Endothelial cell of umbilical vein (primary cell): ENCODE results near the gene GGA2. TPM values are rescaled to one million over a fixed set of nuclear protein-coding genes. Genes with fewer than 3 reads are reported as not detected.
A peak's percentile ranks its signal among the peaks of the same experiment; 100 is the strongest.

ENCODE experiments used
- BruUV-seq: library from RNA; stranded (reverse); fragments of 400-500 nt; replicated peaks from 2 replicates; lab custom pipeline; 2021; lab: Mats Ljungman, UMichigan
- CTCF ChIA-PET: fragments of 300-600, 350-600 bp; sonication (Branson Sonifier 250); formaldehyde crosslinking; loops from one replicate; lab custom pipeline; 2021; ENCODE audit warnings: antibody characterized with exemption, inconsistent platforms; lab: Charles Lee
- POLR2A ChIA-PET: fragments of 300-600, 350-600 bp; sonication (Branson Sonifier 250); formaldehyde crosslinking; loops from one replicate; lab custom pipeline; 2021; ENCODE audit warnings: antibody characterized with exemption, inconsistent platforms; lab: Charles Lee
- DNase-seq: peaks from one replicate; pipeline ENCODE4 v3.0.0-alpha.2; 2011; ENCODE audit warnings: low read depth, low spot score
- FAIRE-seq: peaks from 2 replicates; lab custom pipeline; 2011; peaks lifted over from hg19 to GRCh38; lab: Jason Lieb, UNC
- H2AFZ ChIP-seq: 2 replicates; pipeline ENCODE4 v1.6.0; 2012; ENCODE audit warnings: low read depth, low read length, control low read depth, inconsistent platforms
- H3K27ac ChIP-seq: 2 replicates; pipeline ENCODE4 v1.5.1; 2011; ENCODE audit warnings: low read depth, mild to moderate bottlenecking, control low read depth, low read length, moderate library complexity; ENCODE audit not compliant: insufficient read depth
- H3K27me3 ChIP-seq, 2 experiments: 2 replicates each; pipeline versions ENCODE4 v1.6.0 to v1.6.1; 2011; ENCODE audit warnings: low read length in 2 of 2, mixed read lengths in 1 of 2; ENCODE audit not compliant: control insufficient read depth in 2 of 2, insufficient read depth in 2 of 2
- H3K36me3 ChIP-seq, 2 experiments: 2 replicates in 1 of 2; 3 replicates in 1 of 2; pipeline ENCODE4 v1.5.1; 2011; ENCODE audit warnings: low read length in 2 of 2, mild to moderate bottlenecking in 1 of 2, moderate library complexity in 1 of 2; ENCODE audit not compliant: control insufficient read depth in 2 of 2, insufficient read depth in 2 of 2; ENCODE audit errors: extremely low read depth in 1 of 2
- H3K4me1 ChIP-seq: 3 replicates; pipeline ENCODE4 v1.5.1; 2011; ENCODE audit warnings: mild to moderate bottlenecking, low read length; ENCODE audit not compliant: control insufficient read depth, insufficient read depth; ENCODE audit errors: extremely low read depth
- H3K4me2 ChIP-seq: 2 replicates; pipeline ENCODE4 v1.6.1; 2011; ENCODE audit warnings: low read length, control low read depth, mixed read lengths; ENCODE audit not compliant: insufficient read depth
- H3K4me3 ChIP-seq, 3 experiments: fragments of 200-600 bp in 1 of 3; sonication (generic), shearing (Covaris generic) in 1 of 3; replicated peaks in 1 of 3; 2 replicates each; pipeline ENCODE4 v1.5.1; 2011 to 2016; ENCODE audit warnings: control low read depth in 3 of 3, low read length in 3 of 3, mild to moderate bottlenecking in 2 of 3, inconsistent platforms in 1 of 3, low read depth in 1 of 3, moderate library complexity in 1 of 3; ENCODE audit not compliant: insufficient read depth in 1 of 3
- H3K79me2 ChIP-seq: 2 replicates; pipeline ENCODE4 v1.6.0; 2012; ENCODE audit warnings: low read length, inconsistent platforms; ENCODE audit not compliant: control insufficient read depth, insufficient read depth
- H3K9ac ChIP-seq: replicated peaks from 2 replicates; pipeline ENCODE3; 2011; ENCODE audit warnings: low read length, control low read depth; ENCODE audit not compliant: insufficient read depth; ENCODE audit errors: extremely low read depth
- H3K9me1 ChIP-seq: replicated peaks from 3 replicates; pipeline ENCODE4 v1.6.0; 2011; ENCODE audit warnings: mild to moderate bottlenecking, low read length; ENCODE audit not compliant: control insufficient read depth, insufficient read depth; ENCODE audit errors: extremely low read depth
- H3K9me3 ChIP-seq: replicated peaks from 2 replicates; pipeline ENCODE4 v1.5.1; 2012; ENCODE audit warnings: low read length, inconsistent platforms; ENCODE audit not compliant: control insufficient read depth, insufficient read depth
- H4K20me1 ChIP-seq: replicated peaks from 2 replicates; pipeline ENCODE3; 2011; ENCODE audit warnings: mild to moderate bottlenecking, low read length; ENCODE audit not compliant: control insufficient read depth, insufficient read depth; ENCODE audit errors: extremely low read depth
- CTCF ChIP-seq, 2 donors: IDR thresholded peaks; 1 replicate in 1 of 2; 2 replicates in 1 of 2; pipeline ENCODE4 v1.5.1; 2011; ENCODE audit warnings: low read length in 2 of 2, mild to moderate bottlenecking in 2 of 2, moderate library complexity in 2 of 2, control low read depth in 1 of 2, inconsistent platforms in 1 of 2, low read depth in 1 of 2; ENCODE audit not compliant: insufficient read depth in 1 of 2; ENCODE audit errors: extremely low read depth in 1 of 2
- EZH2 ChIP-seq: IDR thresholded peaks from 2 replicates; pipeline ENCODE4 v1.6.1; 2012; ENCODE audit warnings: borderline replicate concordance, low read depth, mild to moderate bottlenecking, moderate library complexity, low read length, inconsistent platforms; ENCODE audit not compliant: severe bottlenecking
- JUN ChIP-seq: IDR thresholded peaks from 2 replicates; pipeline ENCODE4 v1.6.1; 2011; ENCODE audit warnings: borderline replicate concordance, low read depth; ENCODE audit not compliant: insufficient read length, insufficient read depth
- MAX ChIP-seq: IDR thresholded peaks from 2 replicates; pipeline ENCODE4 v1.6.1; 2011; ENCODE audit not compliant: insufficient read depth, insufficient read length
- POLR2A ChIP-seq: IDR thresholded peaks from 2 replicates; pipeline ENCODE4 v1.6.1; 2012; ENCODE audit warnings: low read depth, mild to moderate bottlenecking, control low read depth, low read length
- POLR2AphosphoS5 ChIP-seq: IDR thresholded peaks from 2 replicates; pipeline ENCODE4 v1.6.1; 2012; ENCODE audit warnings: low read depth, mild to moderate bottlenecking, control low read depth, low read length, moderate library complexity; ENCODE audit not compliant: insufficient read depth
- dilution Hi-C: fragments of 300-500 bp; cut with MboI; formaldehyde crosslinking; loops from one replicate; pipeline ENCODE4 v1.15.0; 2019; ENCODE audit warnings: low sequenced_read_pairs; ENCODE audit not compliant: extremely low pct_ligation_motif_present
- intact Hi-C: fragments of 100-400 bp; cut with micrococcal nuclease; formaldehyde crosslinking; loops from one replicate; pipeline ENCODE4 v1.10.0; 2022
- polyA plus RNA-seq, 4 experiments: library from polyadenylated mRNA; depleted of rRNA in 3 of 4; stranded (reverse) in 3 of 4; unstranded in 1 of 4; fragments of >200 nt; gene quantifications; 2 replicates each; pipeline versions ENCODE4 v1.2.1 to v1.2.3, GENCODE V29; 2011 to 2012; ENCODE audit warnings: missing spikeins in 1 of 4
- total RNA-seq: library from RNA; stranded (reverse); gene quantifications from 2 replicates; pipeline ENCODE4 v1.2.3, GENCODE V29; 2021

Gene GGA2
- total and polyA plus RNA-seq, 2 donors (not counting 3 experiments of a cell fraction or from before 2014, with no cell fraction given): 33.3 to 73.1 TPM

DNA sequence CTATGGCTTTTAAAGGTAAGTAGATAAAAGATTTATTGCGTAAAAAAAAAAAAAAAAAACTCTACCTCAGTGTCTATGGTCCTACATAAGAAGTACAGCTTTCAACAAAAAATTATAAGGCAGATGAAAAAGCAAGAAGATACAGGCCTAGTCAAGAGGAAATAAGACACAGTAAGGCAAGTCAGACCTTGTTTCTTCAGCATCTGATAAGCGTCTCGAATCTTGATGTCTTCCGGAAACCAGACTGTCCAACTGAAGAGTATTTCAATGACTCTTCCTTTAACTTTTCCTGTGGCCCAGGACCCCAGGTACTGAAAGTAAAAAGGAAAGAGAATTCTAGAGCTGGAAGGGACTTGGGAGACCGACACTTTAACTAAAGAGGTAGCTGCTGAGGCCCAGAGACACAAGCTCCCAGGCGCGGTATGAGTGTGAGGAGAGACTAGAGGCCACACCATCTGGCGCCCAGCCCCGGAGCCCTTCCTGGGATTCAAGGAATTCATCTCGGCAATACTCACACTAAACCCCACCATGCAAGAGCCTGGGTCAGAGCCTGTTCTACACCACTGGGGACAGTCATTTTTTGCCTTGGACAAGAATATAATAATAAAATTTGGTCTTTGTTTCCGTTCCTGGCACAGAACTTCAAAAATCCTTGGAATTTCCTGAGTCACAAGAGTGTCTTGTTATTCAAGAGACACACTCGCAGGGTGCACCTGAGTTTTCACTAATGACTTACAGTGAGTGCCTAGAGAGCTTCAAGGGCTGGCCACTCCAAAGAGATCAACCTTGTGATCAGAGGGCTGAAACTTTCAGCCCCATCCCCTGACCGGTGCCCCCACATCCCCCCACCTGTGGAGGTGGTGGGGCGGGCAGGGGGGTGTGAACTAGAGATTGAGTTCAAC lies 18.6 kb downstream of the GGA2 start:
- TSS peak; percentile 13 for BruUV-seq
- intact Hi-C loops: loop anchor here (1.0 kb wide), 3 partner anchors 13 to 66 kb away; partner anchors contain the start of genes EARS2, GGA2 and UBFD1
- no peak overlapping the region for H2AFZ ChIP-seq

GRCh38 chr16:23486480-23486879 lies 23.8 kb downstream of the GGA2 start:
- DNase-seq (no peak), FAIRE-seq (no peak)
- Histone ChIP-seq H3K9ac (no peak overlapping the region), H3K27ac (no peak overlapping the region), H3K9me1 (no peaks in the 10 kb centered on the region), H3K4me3 (no peak overlapping the region), H3K9me3 (no peaks in the 10 kb centered on the region), H3K4me2 (no peak overlapping the region), H2AFZ (no peak overlapping the region), H3K36me3 (peaks cover 9 to 43% of the 10 kb centered on the region in 2 experiments), H4K20me1 (no peaks in the 10 kb centered on the region), H3K27me3 (no peaks in the 10 kb centered on the region), H3K79me2 (no peaks in the 10 kb centered on the region), H3K4me1 (peaks cover 4% of the 10 kb centered on the region)
- TF ChIP-seq CTCF (IDR thresholded peaks at IDR 0.05; ENCODE audit: extremely low read depth in 1 of 2, insufficient read depth in 1 of 2, low read depth in 1 of 2, low read length in 2 of 2): no peak
- no peak for TF ChIP-seq EZH2
- no peak for TF ChIP-seq JUN
- no peak for TF ChIP-seq POLR2A
- dilution Hi-C loops: no loop called here
- ChIA-PET POLR2A (no interaction called here), CTCF (no interaction called here)
- intact Hi-C loops: no loop called here
- BruUV-seq: no TSS peak

More for the DNA sequence above, 18.6 kb downstream of the GGA2 start:
- FAIRE-seq: peak; percentile 81
- Histone ChIP-seq H4K20me1 (no peaks in the 10 kb centered on the region), H3K4me3 (no peak overlapping the region), H3K27ac (peak overlapping the region; percentile 46), H3K4me2 (peak overlapping the region; percentile 40), H3K79me2 (peaks cover 2% of the 10 kb centered on the region), H3K9me3 (no peaks in the 10 kb centered on the region), H3K27me3 (no peaks in the 10 kb centered on the region), H3K4me1 (peaks cover 25% of the 10 kb centered on the region), H3K36me3 (peaks cover 2 to 34% of the 10 kb centered on the region in 2 experiments), H3K9ac (peak overlapping the region; percentile 19), H3K9me1 (no peaks in the 10 kb centered on the region)
- dilution Hi-C loops: no loop called here
- ChIA-PET CTCF (interaction anchor here (0.9 to 1.7 kb wide), 6 partner anchors 9 to 66 kb away, joined by 3 to 8 read pairs (median 4); partner anchors contain the start of genes EARS2 and UBFD1), POLR2A (interaction anchor here (1.0 to 1.4 kb wide), 2 partner anchors 19 to 66 kb away, joined by 3 to 5 read pairs; partner anchors contain the start of genes GGA2 and UBFD1)
- DNase-seq: peak; percentile 39
- TF ChIP-seq POLR2AphosphoS5 (peak; percentile 53), POLR2A (no peak), MAX (no peak), JUN (peak; percentile 44)
